Upper lobe of left lung (tissue), 4 donors: ENCODE data around the gene H19.

Experiments
- EP300 ChIP-seq, 4 donors: sonication (generic); formaldehyde crosslinking; IDR thresholded peaks; one replicate each; pipeline ENCODE4 v1.5.1; 2017; ENCODE audit warnings: antibody characterized with exemption in 4 of 4, control low read depth in 2 of 4
- POLR2A ChIP-seq, 4 donors: fragments of 450-650 bp; IDR thresholded peaks; one replicate each; pipeline ENCODE4 v1.5.1; 2016 to 2017; ENCODE audit warnings: antibody characterized with exemption in 4 of 4, mild to moderate bottlenecking in 2 of 4
- POLR2AphosphoS5 ChIP-seq, 2 donors: sonication (generic); formaldehyde crosslinking; IDR thresholded peaks; one replicate each; pipeline ENCODE4 v1.5.1; 2017; ENCODE audit warnings: antibody characterized with exemption in 2 of 2
- TF ChIP-seq, protein P1 (sequence below), 6 experiments: fragments of 450-650 bp in 4 of 6; fragments of 200-600 bp in 2 of 6; sonication (generic) in 2 of 6; IDR thresholded peaks; one replicate each; pipeline ENCODE4 v1.5.1; 2016 to 2019; ENCODE audit warnings: antibody characterized with exemption in 6 of 6

DNA sequence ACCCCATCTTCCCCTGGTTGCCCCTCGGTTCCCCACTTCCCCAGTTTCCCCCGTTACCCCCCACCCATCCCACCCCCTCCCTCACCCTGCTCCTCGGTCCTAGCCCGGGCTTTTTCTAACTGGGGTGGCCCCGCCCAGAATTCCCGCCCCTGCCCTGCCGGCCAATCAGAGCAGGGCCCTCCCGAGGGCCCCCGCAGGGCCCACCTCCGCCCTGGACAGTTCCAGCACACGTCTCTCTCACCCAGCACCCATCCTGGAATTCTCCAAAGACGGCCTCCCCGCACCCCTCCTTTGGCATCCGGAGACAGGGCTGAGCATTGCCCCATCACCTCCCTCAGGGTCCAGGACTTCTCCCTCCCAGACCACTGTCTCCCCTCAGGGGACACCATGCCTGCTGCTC is at the start of gene H19:
- TF ChIP-seq POLR2A (IDR thresholded peaks at IDR 0.05), result no peak
- TF ChIP-seq, protein P1, sequence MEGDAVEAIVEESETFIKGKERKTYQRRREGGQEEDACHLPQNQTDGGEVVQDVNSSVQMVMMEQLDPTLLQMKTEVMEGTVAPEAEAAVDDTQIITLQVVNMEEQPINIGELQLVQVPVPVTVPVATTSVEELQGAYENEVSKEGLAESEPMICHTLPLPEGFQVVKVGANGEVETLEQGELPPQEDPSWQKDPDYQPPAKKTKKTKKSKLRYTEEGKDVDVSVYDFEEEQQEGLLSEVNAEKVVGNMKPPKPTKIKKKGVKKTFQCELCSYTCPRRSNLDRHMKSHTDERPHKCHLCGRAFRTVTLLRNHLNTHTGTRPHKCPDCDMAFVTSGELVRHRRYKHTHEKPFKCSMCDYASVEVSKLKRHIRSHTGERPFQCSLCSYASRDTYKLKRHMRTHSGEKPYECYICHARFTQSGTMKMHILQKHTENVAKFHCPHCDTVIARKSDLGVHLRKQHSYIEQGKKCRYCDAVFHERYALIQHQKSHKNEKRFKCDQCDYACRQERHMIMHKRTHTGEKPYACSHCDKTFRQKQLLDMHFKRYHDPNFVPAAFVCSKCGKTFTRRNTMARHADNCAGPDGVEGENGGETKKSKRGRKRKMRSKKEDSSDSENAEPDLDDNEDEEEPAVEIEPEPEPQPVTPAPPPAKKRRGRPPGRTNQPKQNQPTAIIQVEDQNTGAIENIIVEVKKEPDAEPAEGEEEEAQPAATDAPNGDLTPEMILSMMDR (IDR thresholded peaks at IDR 0.05), result no peak
- no peak for TF ChIP-seq POLR2AphosphoS5 (IDR thresholded peaks at IDR 0.05)
- no peak for TF ChIP-seq EP300 (IDR thresholded peaks at IDR 0.05)
